Fibroblast of lung (primary cell): ENCODE data around the gene EXO1.

Experiments
- CTCF ChIP-seq, 2 donors: IDR thresholded peaks in 1 of 2; conservative IDR thresholded peaks in 1 of 2; 1 replicate in 1 of 2; 2 replicates in 1 of 2; pipeline ENCODE4 v1.5.1; 2011 to 2012; ENCODE audit warnings: low read length in 2 of 2, control low read depth in 1 of 2, inconsistent platforms in 1 of 2, low read depth in 1 of 2, mild to moderate bottlenecking in 1 of 2
- EZH2 ChIP-seq: IDR thresholded peaks from 2 replicates; pipeline ENCODE4 v1.5.1; 2012; ENCODE audit warnings: low read length, control low read depth, mild to moderate bottlenecking; ENCODE audit errors: missing control alignments

GRCh38 chr1:241881440-241881839, 33.4 kb downstream of the EXO1 start:
- TF ChIP-seq CTCF (conservative IDR thresholded peaks at IDR 0.05 in 1 of 2, IDR thresholded peaks at IDR 0.05 in 1 of 2; ENCODE audit: low read depth in 1 of 2, low read length in 2 of 2): no peak
- TF ChIP-seq EZH2: no peak
